ENCODE results near the gene CXCL17.
"Not testable (repeated sequence)": the region's sequence is repeated elsewhere in the genome, so short reads cannot be mapped to it uniquely, and the experiment has no call there.

Gene CXCL17, protein sequence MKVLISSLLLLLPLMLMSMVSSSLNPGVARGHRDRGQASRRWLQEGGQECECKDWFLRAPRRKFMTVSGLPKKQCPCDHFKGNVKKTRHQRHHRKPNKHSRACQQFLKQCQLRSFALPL

DNA sequence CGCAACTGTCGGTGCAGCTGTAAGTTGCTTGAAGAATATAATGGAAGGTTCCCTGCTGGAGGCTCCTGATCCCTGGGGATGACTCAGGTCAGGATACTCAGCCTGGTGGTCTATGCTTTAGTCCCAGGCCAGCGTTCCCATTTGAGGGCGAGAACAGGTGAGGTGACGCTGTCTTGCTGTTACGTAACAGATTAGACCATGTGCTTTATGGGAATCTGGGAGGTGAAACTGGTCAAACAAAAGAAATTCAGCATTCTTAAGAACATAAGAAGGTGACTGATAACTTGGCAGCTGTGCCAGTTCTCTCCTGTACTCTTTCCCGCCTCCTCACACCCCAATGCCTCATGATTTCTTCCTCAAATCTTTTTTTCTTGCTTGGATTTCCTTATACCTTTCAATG, at the start of gene CXCL17:
Gene CXCL17 (minus strand): TSS at position 114 of the 400 bp plus-strand sequence. CDS start 114 bp downstream, outside the sequence.
- no peak for DNase-seq

DNA sequence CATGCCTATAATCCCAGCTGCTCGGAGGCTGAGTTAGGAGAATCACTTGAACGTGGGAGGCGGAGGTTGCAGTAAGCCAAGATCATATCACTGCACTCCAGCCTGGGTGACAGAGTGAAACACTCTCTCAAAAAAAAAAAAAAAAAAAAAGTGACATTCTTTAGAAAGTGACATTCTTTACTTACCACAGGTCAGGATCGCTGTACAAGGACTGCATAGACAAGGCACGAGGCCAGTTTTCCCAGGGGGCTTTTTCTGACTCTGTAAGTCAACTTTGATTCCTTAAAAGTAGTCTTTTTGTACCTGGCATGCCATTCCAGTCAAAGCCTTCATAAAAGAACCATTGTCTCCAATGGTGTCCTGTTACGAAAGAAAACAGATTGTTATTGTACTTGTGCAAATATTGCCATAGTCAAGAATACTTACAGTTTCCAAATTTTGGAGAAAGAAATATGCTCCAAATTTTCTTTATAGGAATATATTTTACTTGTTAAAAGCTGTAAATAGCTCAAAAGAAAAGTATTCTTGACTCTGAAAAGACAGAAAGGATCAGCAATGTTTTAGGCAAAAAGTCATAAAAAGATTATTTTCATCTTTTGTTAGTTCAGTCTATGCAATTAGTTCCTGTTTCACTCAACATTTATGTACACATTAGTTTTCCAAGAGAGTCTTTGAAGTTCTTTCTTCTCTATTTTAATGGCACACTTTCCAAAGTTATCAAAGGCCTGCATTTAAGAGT, 46.2 kb upstream of the CXCL17 start:
- DNase-seq, result no peak

DNA sequence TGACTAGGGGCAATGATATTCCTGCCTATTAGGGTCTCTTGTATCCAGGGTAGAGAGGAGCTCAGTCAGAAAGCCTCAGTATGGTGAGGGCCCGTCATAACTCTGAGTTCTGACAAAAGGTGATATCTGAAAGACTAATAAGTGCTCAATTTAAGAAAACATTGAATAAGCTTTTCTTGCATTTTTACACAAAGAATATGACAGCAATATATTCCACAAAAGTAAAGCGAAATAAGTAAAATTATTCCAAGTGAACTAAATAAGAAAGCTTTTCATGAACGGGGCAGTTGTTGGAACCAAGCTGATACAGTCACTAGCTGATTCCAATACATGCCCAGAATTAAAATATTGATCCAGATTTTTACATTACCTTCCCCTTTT, 45.0 kb upstream of the CXCL17 start:
- no peak for DNase-seq

DNA sequence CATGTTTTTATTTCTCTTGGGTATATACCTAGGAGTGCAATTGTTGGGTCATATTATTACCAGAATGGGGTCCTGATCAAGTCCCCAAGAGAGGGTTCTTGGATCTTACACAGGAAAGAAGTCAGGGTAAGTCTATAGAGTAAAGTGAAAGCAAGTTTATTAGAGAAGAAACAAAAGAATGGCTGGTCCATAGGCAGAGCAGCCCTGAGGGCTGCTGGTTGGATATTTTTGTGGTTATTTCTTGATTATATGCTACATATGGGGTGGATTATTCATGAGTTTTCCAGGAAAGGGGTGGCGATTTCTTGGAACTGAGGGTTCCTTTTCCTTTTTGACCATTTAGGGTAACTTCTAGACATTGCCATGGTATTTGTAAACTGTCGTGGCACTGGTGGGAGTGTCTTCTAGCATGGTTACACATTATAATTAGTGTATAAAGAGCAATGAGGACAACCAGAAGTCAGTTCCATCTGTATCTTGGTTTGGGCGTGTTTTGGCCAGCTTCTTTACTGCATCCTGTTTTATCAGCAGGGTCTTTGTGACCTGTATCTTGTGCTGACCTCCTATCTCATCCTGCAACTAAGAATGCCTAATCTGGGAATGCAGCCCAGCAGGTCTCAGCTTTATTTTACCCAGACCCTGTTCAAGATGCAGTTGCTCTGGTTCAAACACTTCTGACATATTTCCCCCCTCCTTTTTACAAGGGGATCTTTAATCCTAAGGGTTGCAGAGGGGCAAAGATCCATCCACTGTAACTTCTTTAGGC, 44.5 kb upstream of the CXCL17 start:
- DNase-seq, result no peak

DNA sequence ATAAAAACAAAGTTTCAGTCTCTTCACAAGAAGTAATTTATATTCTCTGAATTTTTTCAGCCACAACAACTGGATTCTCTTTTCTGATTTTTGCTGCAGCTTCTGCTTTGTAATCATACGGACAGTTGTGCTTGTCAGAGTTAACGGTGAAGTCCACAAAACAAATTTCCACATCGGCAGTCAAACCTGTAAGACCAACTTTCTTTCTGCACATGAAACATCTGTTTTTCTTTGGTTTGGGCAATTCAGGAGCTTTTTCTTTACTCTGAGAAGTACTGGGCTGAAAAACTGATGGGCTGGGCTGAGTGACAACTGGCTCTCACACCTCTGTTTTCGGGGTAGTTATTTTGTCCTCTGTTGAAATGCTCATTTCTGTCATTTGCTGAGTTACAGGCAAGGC, 42.3 kb upstream of the CXCL17 start:
- not testable (repeated sequence) for DNase-seq

DNA sequence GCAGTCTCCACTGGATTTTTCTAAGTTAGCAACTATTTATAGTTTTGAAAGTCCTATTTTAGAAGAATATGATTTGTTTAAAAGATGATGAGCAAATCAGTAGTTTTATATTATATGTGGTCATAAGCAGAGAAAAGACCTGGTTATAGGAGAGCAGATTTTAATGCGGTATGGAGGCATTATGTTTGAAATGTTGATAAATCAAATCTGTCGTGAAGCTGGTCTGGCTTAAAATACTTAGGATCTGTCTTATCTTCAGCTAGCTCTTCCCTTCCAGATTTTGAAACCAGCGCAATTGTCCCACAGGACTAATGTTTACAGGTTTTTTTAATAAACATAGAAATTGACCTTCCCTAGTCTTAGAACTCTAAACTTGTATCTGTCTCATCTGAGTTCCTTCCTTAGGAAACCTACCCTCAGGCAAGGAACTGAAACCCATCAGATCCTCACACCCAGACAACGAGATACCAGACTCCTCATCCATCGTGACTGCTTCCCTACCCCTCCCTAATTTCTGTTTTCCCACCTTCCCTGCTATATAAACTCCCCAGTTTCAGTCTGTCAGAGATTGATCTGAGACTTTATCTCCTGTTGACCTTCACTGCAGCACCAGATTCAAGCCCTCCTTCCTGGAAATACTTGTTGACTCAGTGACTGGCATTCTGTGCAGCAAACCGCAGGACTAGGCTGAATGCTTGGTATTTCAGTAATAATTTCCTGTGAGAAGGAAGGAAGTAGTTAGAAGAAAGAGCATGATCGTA, 37.8 kb upstream of the CXCL17 start:
- no peak for DNase-seq

DNA sequence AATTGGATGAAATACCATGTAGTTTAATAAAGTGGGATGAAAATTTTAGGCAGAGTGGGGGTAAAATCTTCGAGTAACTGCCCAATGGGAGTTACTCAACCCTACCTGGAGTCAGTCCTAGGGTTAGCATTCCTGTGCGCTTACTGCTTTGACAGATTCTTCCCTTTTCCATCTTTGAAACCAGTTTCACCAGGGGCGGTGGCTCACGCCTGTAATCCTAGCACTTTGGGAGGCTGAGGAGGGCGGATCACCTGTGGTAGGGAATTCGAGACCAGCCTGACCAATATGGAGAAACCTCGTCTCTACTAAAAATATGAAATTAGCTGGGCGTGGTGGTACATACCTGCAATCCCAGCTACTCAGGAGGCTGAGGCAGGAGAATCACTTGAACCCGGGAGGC, 37.0 kb upstream of the CXCL17 start:
- DNase-seq, result no peak

DNA sequence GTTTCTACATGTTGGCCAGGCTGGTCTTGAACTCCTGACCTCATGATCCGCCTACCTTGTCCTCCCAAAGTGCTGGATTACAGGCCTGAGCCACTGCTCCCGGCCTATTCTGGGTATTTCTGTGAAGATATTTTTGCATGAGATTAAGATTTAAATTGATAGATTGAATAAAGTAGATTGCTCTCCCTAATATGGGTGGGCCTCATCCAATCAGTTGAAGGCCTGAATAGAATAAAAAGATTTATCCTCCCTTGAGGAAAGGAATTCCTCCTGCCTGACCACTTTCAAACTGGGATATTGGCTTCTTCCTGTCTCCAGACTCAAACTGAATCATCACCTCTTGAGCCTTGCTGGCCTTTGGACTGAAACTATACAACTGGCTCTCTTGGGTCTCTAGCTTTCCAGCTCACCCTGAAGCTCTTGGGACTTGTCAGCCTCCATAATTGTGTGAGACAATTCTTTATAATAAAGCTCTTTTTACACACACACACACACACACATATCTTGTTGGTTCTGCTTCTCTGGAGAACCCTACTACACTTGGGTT, 36.1 kb upstream of the CXCL17 start:
- DNase-seq, result no peak

DNA sequence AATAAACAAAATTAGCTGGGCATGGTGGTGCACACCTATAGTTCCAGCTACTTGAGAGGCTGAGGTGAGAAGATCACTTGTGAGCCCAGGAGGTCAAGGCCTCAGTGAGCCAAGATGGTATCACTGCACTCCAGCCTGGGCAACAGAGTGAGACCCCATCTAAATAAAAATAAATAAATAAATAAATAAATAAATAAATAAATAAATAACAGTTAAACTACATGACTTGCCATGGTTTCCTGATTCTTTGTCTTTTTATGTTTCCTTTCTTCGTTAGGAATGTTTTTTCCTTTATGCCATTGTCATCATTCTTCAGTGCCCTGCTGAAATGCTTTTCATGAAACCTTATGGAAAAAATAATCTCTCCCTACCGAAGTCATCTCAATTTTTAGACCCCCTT, 35.2 kb upstream of the CXCL17 start:
- DNase-seq, result no peak

DNA sequence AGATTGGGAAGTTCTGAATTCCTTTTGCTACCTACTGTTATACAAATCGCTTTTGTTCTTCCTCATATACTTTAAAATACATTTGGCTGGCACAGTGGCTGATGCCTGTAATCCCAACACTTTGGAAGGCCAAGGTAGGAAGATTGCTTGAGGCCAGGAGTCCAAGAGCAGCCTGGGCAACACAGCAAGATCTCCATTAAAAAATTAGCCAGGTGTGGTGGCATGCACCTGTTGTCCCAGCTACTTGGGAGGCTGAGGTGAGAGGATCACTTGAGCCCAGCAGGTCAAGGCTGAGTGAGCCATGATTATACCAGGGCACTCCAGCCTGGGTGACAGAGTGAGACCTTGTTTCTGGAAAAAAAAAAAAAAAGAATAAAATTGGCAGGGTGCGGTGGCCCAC, 34.4 kb upstream of the CXCL17 start:
- DNase-seq, result no peak

DNA sequence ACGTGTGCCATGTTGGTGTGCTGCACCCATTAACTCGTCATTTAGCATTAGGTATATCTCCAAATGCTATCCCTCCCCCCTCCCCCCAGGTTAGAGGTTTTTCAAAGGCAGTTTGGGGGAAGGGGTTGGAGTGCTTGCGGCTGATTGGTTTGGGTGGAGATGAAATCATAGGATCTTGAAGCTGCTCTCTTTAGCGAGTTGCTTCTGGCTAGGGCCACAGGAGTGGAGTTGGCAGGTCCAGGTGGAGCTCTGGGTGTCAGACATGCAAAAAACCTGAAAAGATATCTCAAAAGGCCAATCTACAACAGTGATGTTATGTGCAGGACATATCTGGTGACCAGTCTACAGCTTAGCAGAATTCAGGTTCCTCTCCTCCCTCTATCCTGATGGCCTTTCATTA, 32.6 kb upstream of the CXCL17 start:
- DNase-seq, result no peak

DNA sequence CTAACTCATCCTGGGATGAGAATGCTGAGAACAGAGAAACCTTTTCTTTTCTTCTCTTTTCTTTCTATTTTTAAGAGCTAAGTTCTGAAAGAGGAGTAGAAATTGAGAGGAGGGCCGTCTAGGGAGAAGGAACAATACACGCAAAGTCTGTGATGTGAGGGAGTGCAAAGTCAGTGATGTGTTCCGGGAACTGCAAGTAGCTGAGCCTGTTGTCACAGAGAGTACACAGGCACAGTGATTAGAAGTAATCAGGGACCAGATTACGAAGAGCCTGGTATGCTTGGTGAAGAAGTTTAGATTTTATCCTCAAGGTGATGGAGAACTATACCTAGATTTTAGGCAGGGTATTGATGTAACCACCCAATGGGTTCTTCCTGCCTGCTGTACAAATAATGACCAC, 32.0 kb upstream of the CXCL17 start:
- DNase-seq, result no peak

DNA sequence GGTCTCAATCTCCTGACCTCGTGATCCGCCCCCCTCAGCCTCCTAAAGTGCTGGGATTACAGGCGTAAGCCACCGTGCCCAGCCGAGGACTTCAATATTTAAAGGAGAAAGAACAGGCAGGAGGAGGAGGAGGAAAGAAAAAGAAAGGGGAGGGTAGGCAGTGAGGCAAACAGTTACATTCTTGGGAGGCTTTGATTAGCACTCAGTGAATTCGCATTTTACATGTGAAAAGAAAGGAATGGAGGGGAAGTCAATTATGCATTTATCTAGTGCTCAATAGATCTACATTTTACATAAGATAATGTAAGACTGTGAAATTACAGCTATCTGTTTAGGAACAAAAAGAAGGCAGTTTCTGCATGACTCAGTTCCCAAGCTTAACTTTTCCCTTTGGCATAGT, 30.9 kb upstream of the CXCL17 start:
- DNase-seq, result no peak

DNA sequence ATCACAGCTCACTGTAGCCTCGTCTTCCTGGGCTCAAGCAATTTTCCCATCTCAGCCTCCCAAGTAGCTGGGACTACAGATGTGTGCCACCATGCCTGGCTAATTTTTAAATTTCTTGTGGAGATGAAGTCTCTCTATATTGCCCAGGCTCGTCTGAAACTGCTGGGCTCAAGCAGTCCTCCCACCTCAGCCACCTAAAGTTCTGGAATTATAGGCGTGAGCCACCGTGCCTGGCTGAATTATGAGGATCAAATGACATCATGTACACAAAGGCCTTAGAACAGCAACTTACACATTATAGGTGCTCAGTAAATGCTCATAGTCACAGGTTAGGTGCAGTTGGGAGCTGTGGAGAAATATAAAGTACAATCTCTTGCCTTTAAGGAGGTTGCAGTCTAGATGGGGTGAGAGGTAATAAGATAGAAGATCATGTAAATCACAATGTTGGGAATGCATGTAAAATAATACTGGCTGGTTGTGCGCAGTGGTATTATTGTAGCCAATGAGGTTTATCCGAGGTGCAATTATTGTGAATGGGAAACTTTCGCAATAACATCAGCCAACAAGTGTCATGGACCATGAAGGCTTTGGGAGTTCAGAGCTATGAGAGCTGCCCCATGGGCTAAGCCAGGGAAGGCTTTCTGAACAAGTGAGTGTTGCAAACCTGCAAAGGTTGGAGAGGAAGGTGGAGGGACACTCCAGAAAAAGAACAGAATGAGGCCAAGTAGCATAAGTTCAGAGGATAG, 29.8 kb upstream of the CXCL17 start:
- no peak for DNase-seq

DNA sequence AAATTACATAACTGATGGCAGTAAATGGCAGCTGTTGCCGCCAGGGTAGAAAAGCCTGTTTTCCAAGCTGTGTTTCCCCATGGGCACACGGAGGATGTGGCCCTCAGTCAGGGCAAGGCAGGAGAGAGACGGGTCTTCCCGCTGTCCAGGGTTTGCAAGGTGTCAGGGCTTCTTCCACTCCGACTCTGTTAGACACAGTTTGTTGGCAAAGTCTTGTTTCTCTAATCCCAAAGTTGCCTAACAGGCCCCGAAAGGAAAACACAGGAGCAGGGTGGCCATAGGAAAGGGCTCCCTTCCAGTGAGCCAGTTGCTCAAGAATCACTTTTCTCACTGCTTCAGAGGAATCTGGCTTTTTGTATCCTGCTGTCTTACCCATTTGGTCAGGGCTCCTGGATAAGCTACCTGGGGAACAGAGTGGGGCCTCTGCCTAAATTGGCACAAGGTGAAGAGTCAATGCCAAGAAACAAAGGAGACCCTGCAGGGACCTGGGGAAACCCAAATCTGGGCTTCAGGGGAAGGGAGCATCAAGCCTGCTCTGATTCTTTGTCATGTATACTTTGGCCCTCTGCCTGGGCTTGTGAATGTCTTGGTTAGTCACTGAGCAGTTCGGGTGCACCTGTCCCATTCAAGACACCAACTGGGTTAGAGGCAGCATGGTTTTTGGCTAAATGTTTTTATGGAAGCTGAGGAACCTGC, 29.0 kb upstream of the CXCL17 start:
- DNase-seq, result no peak

DNA sequence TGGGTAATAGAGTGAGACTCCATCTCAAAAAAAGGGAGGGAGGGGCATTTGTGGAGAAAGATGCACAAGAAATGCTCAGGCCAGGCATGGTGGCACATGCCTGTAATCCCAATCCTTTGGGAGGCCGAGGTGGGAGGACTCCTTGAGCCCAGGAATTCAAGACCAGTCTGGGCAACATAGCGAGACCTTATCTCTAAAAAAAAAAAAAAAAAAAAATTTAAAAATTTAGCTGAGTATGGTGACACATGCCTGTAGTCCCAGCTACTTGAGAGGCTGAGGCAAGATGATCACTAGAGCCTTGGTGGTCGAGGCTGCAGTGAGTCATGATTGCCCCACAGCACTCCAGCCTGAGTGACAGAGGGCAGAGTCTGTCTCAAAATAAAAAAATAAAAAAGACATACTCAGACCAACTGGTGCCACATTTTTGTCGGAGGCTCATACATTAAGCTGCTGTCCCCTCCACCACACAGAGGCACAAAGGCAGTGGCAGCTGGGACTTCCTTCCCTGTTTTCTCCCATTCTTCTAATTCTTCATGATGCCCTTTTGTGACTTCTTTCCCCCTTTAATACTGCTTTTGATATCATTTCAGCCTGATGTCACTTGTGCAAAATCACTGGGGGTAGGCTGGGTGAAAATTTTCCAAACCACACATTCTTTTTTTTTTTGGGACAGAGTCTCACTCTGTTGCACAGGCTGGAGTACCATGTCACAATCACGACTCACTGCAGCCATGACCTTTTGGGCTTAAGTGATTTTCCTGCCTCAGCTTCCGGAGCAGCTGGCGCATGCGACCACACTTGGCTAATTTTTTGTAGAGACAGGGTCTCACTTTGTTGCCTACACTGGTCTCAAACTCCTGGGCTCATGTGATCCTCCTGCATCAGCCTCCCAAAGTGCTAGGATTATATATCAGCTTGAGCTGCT, 26.8 kb upstream of the CXCL17 start:
- no peak for DNase-seq

DNA sequence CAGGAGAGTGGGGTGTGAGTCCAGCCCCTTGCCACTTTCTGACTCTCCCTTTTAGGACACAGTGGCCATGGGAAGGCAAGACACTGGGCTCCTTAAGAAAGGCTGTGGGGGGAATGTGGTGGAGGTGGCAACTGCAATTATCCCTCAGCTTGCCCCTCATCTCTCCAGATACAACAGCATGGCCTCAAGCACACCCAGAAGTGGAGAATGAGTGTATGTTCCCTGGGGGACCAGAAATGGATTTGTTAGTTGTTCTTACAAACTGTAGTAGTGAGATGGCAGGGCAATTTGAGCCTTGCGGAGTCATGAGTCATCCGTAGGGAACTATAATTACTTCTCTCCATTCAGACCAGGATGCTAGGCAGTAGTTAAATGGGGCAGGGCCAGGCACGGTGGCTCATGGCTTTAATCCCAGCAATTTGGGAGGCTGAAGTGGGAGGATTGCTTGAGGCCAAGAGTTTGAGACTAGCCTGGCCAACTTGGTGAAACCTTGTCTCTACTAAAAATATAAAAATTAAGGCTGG, 25.6 kb upstream of the CXCL17 start:
- no peak for DNase-seq

DNA sequence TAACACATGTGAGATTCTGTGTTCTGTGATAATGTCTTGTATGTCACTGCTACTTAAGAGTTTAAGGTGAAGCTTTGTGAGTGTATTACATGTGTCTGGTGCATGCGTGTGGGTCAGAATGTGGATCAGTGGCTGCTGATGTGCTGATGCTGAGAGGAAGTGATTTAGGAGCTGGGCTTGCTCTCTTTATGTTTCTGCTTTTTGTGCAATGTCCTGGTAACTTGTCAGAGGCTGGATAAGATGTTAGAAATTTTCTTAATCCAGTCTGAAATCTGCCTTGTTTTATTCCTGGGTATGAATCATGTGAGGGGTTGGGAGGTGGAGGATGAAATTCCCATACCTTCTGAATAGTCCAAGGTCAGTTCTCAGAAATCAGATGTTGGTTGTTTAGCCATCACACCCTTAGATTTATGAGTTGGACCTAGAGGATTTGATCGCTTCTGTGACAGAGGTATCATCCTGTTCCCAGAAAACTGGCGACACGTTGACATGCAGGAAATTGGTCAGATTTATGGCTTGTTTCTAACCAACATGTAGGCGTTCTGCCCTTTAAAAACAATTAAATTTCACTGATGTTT, 24.5 kb upstream of the CXCL17 start:
- DNase-seq, result no peak

DNA sequence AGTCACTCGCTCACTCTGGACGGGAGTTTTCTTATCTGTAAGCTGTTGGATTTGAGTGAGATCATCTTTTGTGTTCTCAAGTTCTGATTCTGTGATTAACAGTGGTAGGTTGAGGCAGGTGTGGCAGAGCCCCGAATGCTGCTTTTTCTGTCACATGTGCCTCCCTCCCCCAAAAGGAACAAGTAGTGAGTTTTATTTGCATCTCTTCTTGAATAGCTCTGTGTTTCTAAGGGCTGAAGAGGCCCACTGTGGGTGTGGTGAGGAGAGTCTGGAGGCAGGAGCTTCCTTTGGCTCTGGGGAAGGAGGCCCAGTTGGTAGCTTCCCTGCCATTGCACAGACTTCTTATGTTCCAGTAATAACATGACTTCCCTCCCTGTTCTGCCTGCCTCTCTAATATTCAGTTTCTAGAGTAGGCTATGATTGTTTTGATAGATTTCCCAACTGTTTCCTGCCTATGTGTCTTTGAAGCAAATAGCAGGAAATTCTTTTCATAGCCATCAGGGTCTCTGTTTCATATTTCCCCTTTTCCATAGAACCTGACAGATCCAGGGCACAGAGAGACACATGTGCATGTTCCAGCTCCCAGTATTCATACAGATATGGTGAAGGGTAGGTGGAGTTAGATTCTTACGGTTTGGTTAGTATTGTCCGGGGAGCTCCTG, 23.9 kb upstream of the CXCL17 start:
- DNase-seq, result no peak
